ENCODE measurements around the gene FSTL1.
"Not testable (repeated sequence)": the region's sequence is repeated elsewhere in the genome, so short reads cannot be mapped to it uniquely, and the experiment has no call there.

FSTL1 gene

DNA sequence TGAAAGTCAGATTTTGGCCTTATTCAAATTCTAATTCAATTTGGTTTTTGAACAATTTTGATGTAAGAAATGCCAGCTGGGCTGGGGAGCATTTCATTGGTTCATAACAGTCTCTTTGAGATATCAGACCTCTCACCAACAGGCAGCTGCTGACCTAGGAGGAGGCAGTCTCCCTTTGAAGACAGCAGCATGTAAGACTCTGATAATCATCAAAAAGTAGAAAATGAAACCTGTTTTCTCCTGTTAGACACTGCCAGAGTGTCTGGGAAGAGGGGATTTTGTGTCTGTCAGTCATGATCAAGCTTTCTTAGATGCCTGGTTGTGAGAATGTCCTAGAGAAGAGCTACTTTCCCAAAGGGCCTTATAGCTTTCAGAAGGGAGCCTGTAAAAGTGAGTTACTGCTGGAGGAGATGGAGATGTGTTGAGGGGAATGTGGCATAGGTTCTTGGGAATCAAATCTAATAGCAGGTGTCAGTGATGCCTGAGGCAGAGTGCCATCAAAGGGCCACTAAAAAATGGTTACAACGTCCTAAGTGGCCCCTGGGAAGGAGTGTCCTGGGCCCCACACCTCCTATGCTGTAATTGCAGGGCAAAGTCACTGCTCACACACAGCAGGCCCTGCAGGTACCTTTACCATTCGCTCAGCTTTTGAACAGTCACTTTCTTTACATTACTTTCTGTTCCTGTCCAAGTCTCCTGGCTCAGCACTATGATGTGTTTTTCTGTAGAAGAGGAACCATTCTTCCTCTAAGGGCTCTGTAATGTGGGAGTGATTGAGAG lies 43.1 kb downstream of the FSTL1 start:
- Histone ChIP-seq H3K9me3 (ENCODE audit: control insufficient read depth, insufficient read depth, low read length) (no peaks in the 10 kb centered on the region), H3K27me3 (ENCODE audit: control insufficient read depth, insufficient read depth, low read length) (no peaks in the 10 kb centered on the region), H3K4me3 (ENCODE audit: low read depth, low read length) (no peak overlapping the region), H3K36me3 (ENCODE audit: control insufficient read depth, insufficient read depth, low read length) (peaks cover 73% of the 10 kb centered on the region), H3K4me1 (ENCODE audit: control insufficient read depth, insufficient read depth, low read length) (no peaks in the 10 kb centered on the region), H3K9ac (ENCODE audit: low read depth, low read length) (no peak overlapping the region)

DNA sequence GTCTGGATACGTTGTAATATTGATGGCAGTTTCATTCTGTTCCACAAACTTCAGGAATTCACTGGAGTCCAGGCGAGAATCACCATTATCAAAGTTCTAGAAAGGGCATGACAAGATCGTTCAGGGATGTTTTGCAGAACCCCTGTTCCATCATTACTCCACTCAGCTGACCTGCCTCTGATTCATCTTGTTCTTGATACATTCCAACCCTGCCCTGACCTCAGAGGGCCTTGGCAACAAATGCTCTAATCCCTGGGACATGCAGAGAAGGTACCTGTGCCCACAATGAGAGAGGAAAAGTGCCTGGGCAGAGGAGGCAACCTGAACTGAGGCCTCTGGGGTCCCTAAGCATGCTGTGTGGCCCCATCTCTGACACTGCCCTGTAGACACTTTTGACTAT lies 45.9 kb downstream of the FSTL1 start:
- H3K4me3 ChIP-seq (ENCODE audit: low read depth, low read length): no peak overlapping the region
- peaks cover 70% of the 10 kb centered on the region for H3K36me3 ChIP-seq (ENCODE audit: control insufficient read depth, insufficient read depth, low read length)
- no peaks in the 10 kb centered on the region for H3K4me1 ChIP-seq (ENCODE audit: control insufficient read depth, insufficient read depth, low read length)
- no peak overlapping the region for H3K9ac ChIP-seq (ENCODE audit: low read depth, low read length)
- no peaks in the 10 kb centered on the region for H3K27me3 ChIP-seq (ENCODE audit: control insufficient read depth, insufficient read depth, low read length)
- no peaks in the 10 kb centered on the region for H3K9me3 ChIP-seq (ENCODE audit: control insufficient read depth, insufficient read depth, low read length)

DNA sequence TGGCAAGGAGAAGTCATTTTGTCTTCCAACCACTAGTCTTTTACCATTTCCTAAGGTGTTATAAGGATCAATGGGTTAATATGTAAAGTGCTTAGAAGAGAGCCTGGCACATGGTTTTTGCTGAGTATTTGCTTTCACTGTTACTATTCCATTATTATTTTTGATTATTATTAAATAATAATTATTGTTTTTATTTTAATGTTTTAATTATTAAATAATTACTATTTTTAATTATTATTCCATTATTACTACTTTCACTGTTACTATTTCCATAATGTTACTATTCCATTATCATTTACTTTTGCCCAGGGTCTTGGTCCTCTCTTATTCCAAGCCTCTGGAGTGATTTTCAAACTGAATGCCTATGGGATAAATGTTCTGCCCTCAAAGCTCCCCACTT lies 48.5 kb downstream of the FSTL1 start:
- H3K4me3 ChIP-seq (ENCODE audit: low read depth, low read length): no peak overlapping the region
- no peak overlapping the region for H3K9ac ChIP-seq (ENCODE audit: low read depth, low read length)
- H3K27me3 ChIP-seq (ENCODE audit: control insufficient read depth, insufficient read depth, low read length): no peaks in the 10 kb centered on the region
- no peaks in the 10 kb centered on the region for H3K4me1 ChIP-seq (ENCODE audit: control insufficient read depth, insufficient read depth, low read length)
- H3K9me3 ChIP-seq (ENCODE audit: control insufficient read depth, insufficient read depth, low read length): no peaks in the 10 kb centered on the region
- peaks cover 51% of the 10 kb centered on the region for H3K36me3 ChIP-seq (ENCODE audit: control insufficient read depth, insufficient read depth, low read length)

DNA sequence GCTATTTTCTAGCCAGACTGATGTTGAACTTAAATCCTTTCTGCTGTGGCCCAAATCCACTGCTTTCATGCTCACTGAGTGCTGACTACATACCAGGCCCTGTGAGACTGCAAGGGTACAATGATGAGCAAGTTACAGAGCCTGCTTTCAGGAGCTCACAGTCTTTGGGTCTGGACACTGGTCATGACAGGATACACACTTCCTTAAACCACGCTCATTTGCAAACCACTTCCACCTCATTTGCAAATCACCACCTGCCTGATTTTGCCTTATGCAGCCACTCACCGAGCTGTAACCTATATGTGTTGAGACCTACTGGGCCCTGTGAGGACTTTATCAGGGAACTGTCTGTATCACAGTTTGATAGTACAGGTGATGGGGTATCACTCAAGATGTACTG lies 51.4 kb downstream of the FSTL1 start:
- Histone ChIP-seq H3K36me3 (ENCODE audit: control insufficient read depth, insufficient read depth, low read length) (peaks cover 38% of the 10 kb centered on the region), H3K4me3 (ENCODE audit: low read depth, low read length) (no peak overlapping the region), H3K27me3 (ENCODE audit: control insufficient read depth, insufficient read depth, low read length) (no peaks in the 10 kb centered on the region), H3K4me1 (ENCODE audit: control insufficient read depth, insufficient read depth, low read length) (no peaks in the 10 kb centered on the region), H3K9ac (ENCODE audit: low read depth, low read length) (no peak overlapping the region), H3K9me3 (ENCODE audit: control insufficient read depth, insufficient read depth, low read length) (no peaks in the 10 kb centered on the region)

DNA sequence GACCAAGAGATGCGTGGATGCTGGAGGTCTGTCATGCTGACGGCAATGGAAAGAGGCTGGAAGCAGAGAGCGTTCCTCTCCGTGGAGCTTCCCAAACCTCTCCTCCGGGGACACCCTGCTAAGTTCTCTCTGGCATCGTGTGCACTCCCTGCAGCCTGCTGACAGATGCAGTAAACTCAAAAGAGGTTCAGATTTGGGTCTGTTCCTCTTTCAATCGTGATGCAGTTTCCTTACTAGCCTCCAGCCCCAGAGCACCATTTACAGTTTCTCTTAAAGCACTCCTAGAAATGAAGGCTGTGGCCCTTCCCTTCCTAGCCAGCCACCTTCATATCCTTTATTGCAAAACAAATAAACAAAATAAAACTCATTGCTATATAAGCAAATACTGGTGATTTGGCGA lies 54.3 kb downstream of the FSTL1 start:
- no peak overlapping the region for H3K4me3 ChIP-seq (ENCODE audit: low read depth, low read length)
- no peaks in the 10 kb centered on the region for H3K4me1 ChIP-seq (ENCODE audit: control insufficient read depth, insufficient read depth, low read length)
- H3K36me3 ChIP-seq (ENCODE audit: control insufficient read depth, insufficient read depth, low read length): peaks cover 21% of the 10 kb centered on the region
- no peak overlapping the region for H3K9ac ChIP-seq (ENCODE audit: low read depth, low read length)
- H3K9me3 ChIP-seq (ENCODE audit: control insufficient read depth, insufficient read depth, low read length): no peaks in the 10 kb centered on the region
- H3K27me3 ChIP-seq (ENCODE audit: control insufficient read depth, insufficient read depth, low read length): no peaks in the 10 kb centered on the region

DNA sequence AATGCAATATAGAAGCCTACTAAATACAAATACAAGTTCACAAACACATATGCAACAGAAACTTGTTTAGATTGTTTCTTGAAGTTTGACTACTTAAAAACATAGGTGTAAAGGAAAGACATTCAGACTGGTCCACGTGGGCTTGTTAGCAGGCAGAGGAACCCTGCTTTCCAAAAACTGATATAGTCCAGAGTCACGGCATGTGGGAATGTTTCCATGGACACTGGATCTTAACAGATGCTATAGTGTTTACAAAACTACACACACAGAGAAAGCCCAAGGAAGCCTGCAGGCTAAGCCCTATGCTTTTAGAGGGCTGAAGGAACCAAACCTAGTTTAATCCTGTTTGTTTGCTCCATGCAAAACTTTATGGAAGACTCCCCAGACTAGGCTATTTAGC lies 56.4 kb downstream of the FSTL1 start:
- H3K36me3 ChIP-seq (ENCODE audit: control insufficient read depth, insufficient read depth, low read length): peaks cover 7% of the 10 kb centered on the region
- no peak overlapping the region for H3K9ac ChIP-seq (ENCODE audit: low read depth, low read length)
- no peaks in the 10 kb centered on the region for H3K4me1 ChIP-seq (ENCODE audit: control insufficient read depth, insufficient read depth, low read length)

DNA sequence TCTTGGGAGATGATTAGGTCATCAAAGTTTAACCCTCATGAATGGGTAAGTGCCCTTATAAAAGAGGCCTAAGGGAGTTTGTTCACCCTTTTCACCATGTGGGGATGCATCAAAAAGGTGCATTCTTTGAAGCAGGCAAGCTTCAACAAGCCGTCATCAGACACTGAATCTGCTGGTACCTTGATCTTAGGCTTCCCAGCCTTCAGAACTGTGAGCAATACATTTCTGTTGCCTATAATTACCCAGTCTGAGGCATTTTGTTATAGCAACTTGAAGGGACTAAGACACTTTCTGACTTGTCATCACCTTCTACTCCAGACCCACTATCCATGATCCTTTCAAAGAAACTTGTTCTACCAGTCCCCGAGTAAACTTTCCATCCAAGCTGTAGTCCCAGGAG lies 57.0 kb downstream of the FSTL1 start:
- Histone ChIP-seq H3K36me3 (ENCODE audit: control insufficient read depth, insufficient read depth, low read length) (peaks cover 5% of the 10 kb centered on the region), H3K4me1 (ENCODE audit: control insufficient read depth, insufficient read depth, low read length) (no peaks in the 10 kb centered on the region), H3K9ac (ENCODE audit: low read depth, low read length) (no peak overlapping the region), H3K4me3 (ENCODE audit: low read depth, low read length) (no peak overlapping the region), H3K9me3 (ENCODE audit: control insufficient read depth, insufficient read depth, low read length) (no peaks in the 10 kb centered on the region), H3K27me3 (ENCODE audit: control insufficient read depth, insufficient read depth, low read length) (no peaks in the 10 kb centered on the region)

More for the DNA sequence above, 56.4 kb downstream of the FSTL1 start:
- Histone ChIP-seq H3K9me3 (ENCODE audit: control insufficient read depth, insufficient read depth, low read length) (no peaks in the 10 kb centered on the region), H3K4me3 (ENCODE audit: low read depth, low read length) (no peak overlapping the region), H3K27me3 (ENCODE audit: control insufficient read depth, insufficient read depth, low read length) (no peaks in the 10 kb centered on the region)

DNA sequence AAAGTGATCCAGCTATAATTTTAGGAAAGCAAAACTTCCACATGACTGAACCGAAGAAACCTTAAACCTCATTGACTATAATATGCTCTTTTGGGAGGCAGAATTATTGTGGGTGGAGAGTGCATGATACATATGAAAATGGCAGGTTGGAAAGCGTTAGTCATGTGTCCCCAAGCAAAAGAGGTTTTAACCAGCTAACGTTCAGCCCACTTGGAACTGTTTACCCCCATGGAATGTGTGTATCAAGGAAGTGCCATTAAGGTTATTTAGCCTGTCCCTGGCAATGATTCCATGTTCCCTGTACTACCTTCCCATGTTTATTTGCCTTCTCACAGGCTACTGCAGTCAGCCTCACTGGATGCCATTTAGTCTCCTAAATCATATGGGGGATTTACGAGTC lies 57.5 kb downstream of the FSTL1 start:
- Histone ChIP-seq H3K4me3 (ENCODE audit: low read depth, low read length) (no peak overlapping the region), H3K9ac (ENCODE audit: low read depth, low read length) (no peak overlapping the region), H3K36me3 (ENCODE audit: control insufficient read depth, insufficient read depth, low read length) (peaks cover 5% of the 10 kb centered on the region), H3K4me1 (ENCODE audit: control insufficient read depth, insufficient read depth, low read length) (no peaks in the 10 kb centered on the region), H3K9me3 (ENCODE audit: control insufficient read depth, insufficient read depth, low read length) (no peaks in the 10 kb centered on the region), H3K27me3 (ENCODE audit: control insufficient read depth, insufficient read depth, low read length) (no peaks in the 10 kb centered on the region)

DNA sequence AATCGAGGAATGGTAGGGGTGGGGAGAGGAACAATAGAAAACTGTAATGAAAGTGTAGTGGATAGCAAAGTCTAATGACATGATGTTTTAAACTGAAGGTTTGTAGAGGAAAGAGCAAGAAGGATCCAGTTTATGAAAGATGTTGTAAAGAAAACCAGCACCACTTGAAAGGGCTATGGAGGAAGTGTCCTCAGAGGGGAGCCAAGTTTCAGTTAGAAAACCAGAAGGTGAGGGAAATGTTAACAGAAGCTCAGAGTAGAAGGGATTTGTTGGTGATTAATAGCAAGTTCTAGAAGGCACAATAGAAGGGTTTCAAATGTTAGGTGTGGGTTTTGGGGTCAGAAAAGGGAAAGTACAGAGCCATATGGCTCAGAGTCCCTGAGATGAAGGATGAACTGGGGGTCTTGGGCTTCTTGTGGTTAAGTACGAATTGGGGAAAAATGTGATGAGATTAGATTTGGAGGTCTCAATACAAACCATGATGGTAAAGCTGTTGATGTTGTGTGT lies 67.8 kb downstream of the FSTL1 start:
- Histone ChIP-seq H3K4me1 (ENCODE audit: control insufficient read depth, insufficient read depth, low read length) (no peaks in the 10 kb centered on the region), H3K9me3 (ENCODE audit: control insufficient read depth, insufficient read depth, low read length) (no peaks in the 10 kb centered on the region), H3K9ac (ENCODE audit: low read depth, low read length) (no peak overlapping the region), H3K36me3 (ENCODE audit: control insufficient read depth, insufficient read depth, low read length) (no peaks in the 10 kb centered on the region), H3K4me3 (ENCODE audit: low read depth, low read length) (no peak overlapping the region), H3K27me3 (ENCODE audit: control insufficient read depth, insufficient read depth, low read length) (no peaks in the 10 kb centered on the region)

DNA sequence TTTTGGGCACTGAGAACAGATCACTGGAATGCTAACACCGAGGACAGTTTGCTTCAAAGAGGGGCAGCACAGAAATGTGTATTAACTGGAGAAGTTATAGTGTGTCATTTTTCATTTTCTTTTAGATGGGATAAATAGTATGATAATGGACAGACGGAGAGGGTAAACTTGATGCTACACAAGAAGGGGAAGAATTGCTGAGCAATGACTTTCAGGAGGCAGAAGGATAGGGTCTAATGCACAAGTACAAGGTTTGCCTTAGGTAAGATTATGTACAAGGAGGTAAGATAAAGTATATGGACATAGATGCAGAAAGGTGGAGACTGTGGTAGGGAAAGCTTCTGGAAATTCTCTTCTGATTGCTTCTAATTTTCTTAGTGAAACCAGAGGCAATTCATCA lies 69.3 kb downstream of the FSTL1 start:
- Histone ChIP-seq H3K9me3 (ENCODE audit: control insufficient read depth, insufficient read depth, low read length) (no peaks in the 10 kb centered on the region), H3K27me3 (ENCODE audit: control insufficient read depth, insufficient read depth, low read length) (no peaks in the 10 kb centered on the region), H3K9ac (ENCODE audit: low read depth, low read length) (no peak overlapping the region), H3K4me1 (ENCODE audit: control insufficient read depth, insufficient read depth, low read length) (no peaks in the 10 kb centered on the region), H3K36me3 (ENCODE audit: control insufficient read depth, insufficient read depth, low read length) (no peaks in the 10 kb centered on the region), H3K4me3 (ENCODE audit: low read depth, low read length) (no peak overlapping the region)

DNA sequence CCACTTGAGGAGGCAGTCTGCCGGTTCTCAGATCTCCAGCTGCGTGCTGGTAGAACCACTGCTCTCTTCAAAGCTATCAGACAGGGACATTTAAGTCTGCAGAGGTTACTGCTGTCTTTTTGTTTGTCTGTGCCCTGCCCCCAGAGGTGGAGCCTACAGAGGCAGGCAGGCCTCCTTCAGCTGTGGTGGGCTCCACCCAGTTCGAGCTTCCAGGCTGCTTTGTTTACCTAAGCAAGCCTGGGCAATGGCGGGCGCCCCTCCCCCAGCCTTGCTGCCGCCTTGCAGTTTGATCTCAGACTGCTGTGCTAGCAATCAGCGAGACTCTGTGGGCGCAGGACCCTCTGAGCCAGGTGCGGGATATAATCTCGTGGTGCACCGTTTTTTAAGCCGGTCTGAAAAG lies 72.8 kb downstream of the FSTL1 start:
- H3K4me3 ChIP-seq (ENCODE audit: low read depth, low read length); H3K9me3 ChIP-seq (ENCODE audit: control insufficient read depth, insufficient read depth, low read length): not testable (repeated sequence)

DNA sequence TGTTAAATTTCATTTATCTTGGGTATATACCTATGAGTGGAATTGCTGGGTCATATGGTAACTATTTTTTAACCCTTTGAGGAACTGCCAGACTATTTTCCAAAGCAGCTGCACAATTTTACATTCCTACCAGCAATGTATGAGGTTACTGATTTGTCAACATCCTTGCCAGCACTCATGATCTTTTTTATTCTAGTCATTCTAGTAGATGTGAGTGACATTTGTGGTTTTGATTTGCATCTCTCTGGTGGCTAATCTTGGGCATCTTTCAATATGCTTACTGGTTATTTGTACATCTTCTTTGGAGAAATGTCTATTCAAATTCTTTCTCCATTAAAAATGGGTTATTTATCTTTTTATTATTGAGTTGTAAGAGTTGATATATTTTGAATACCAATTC lies 80.3 kb downstream of the FSTL1 start:
- Histone ChIP-seq H3K4me1 (ENCODE audit: control insufficient read depth, insufficient read depth, low read length) (no peaks in the 10 kb centered on the region), H3K9me3 (ENCODE audit: control insufficient read depth, insufficient read depth, low read length) (peaks cover 2% of the 10 kb centered on the region), H3K4me3 (ENCODE audit: low read depth, low read length) (no peak overlapping the region), H3K27me3 (ENCODE audit: control insufficient read depth, insufficient read depth, low read length) (no peaks in the 10 kb centered on the region), H3K36me3 (ENCODE audit: control insufficient read depth, insufficient read depth, low read length) (no peaks in the 10 kb centered on the region), H3K9ac (ENCODE audit: low read depth, low read length) (no peak overlapping the region)

More for the DNA sequence above, 72.8 kb downstream of the FSTL1 start:
- not testable (repeated sequence) for H3K9ac ChIP-seq (ENCODE audit: low read depth, low read length); H3K4me1 ChIP-seq (ENCODE audit: control insufficient read depth, insufficient read depth, low read length); H3K27me3 ChIP-seq (ENCODE audit: control insufficient read depth, insufficient read depth, low read length); H3K36me3 ChIP-seq (ENCODE audit: control insufficient read depth, insufficient read depth, low read length)

Data from iPS-15b (cell line).